H9 (cell line): Measurements from ENCODE around the gene VAPA. TPM values are rescaled to one million over a fixed set of nuclear protein-coding genes. Genes with fewer than 3 reads are reported as not detected.

Source experiments
- DNase-seq: peaks from one replicate; pipeline ENCODE4 v3.0.0-alpha.2; 2017
- H2AFZ ChIP-seq: one replicate; pipeline ENCODE4 v1.6.1; 2013; ENCODE audit warnings: mild to moderate bottlenecking, low read length, control low read depth, moderate library complexity
- H2AK5ac ChIP-seq: 2 replicates; pipeline ENCODE4 v1.6.1; 2013; ENCODE audit warnings: low read length, control low read depth, mixed read lengths; ENCODE audit not compliant: insufficient read length
- H2BK120ac ChIP-seq: one replicate; pipeline ENCODE4 v1.6.1; 2013; ENCODE audit warnings: low read depth, mild to moderate bottlenecking, low read length, control low read depth, inconsistent platforms; ENCODE audit not compliant: poor library complexity, severe bottlenecking
- H2BK12ac ChIP-seq: 2 replicates; pipeline ENCODE4 v1.6.1; 2013; ENCODE audit warnings: low read length, control low read depth, mixed read lengths, low read depth; ENCODE audit not compliant: insufficient read length
- H2BK15ac ChIP-seq: 2 replicates; pipeline ENCODE4 v1.6.1; 2013; ENCODE audit warnings: low read depth, low read length, control low read depth
- H2BK20ac ChIP-seq: one replicate; pipeline ENCODE4 v1.6.1; 2013; ENCODE audit warnings: low read depth, mild to moderate bottlenecking, low read length, control low read depth, inconsistent platforms; ENCODE audit not compliant: poor library complexity, severe bottlenecking
- H2BK5ac ChIP-seq: 2 replicates; pipeline ENCODE4 v1.6.1; 2013; ENCODE audit warnings: low read length, control low read depth, mixed read lengths; ENCODE audit not compliant: insufficient read length
- H3K14ac ChIP-seq: 2 replicates; pipeline ENCODE4 v1.6.1; 2013; ENCODE audit warnings: low read length, control low read depth; ENCODE audit not compliant: insufficient read depth
- H3K18ac ChIP-seq: 2 replicates; pipeline ENCODE4 v1.6.1; 2013; ENCODE audit warnings: low read depth, mild to moderate bottlenecking, mixed read lengths, low read length, control low read depth; ENCODE audit not compliant: insufficient read length
- H3K23ac ChIP-seq: 2 replicates; pipeline ENCODE4 v1.6.1; 2013; ENCODE audit warnings: low read length, control low read depth, mixed read lengths, low read depth; ENCODE audit not compliant: insufficient read length
- H3K23me2 ChIP-seq: 2 replicates; pipeline ENCODE4 v1.6.1; 2013; ENCODE audit warnings: low read depth, mild to moderate bottlenecking, mixed read lengths, low read length, control low read depth; ENCODE audit not compliant: insufficient read length, poor library complexity, severe bottlenecking
- H3K27ac ChIP-seq: 2 replicates; pipeline ENCODE4 v1.5.1; 2013; ENCODE audit warnings: low read length, control low read depth, mixed read lengths, low read depth; ENCODE audit not compliant: insufficient read length
- H3K27me3 ChIP-seq: 2 replicates; pipeline ENCODE4 v1.6.1; 2013; ENCODE audit warnings: low read length, control low read depth, inconsistent platforms; ENCODE audit not compliant: insufficient read depth
- H3K4ac ChIP-seq: 2 replicates; pipeline ENCODE4 v1.6.1; 2013; ENCODE audit warnings: low read depth, mild to moderate bottlenecking, control low read depth, inconsistent platforms, low read length, moderate library complexity
- H3K4me1 ChIP-seq: 2 replicates; pipeline ENCODE4 v1.6.1; 2013; ENCODE audit warnings: low read length, control low read depth, inconsistent platforms; ENCODE audit not compliant: insufficient read depth
- H3K4me2 ChIP-seq: 2 replicates; pipeline ENCODE4 v1.6.1; 2013; ENCODE audit warnings: low read length, control low read depth, mixed read lengths; ENCODE audit not compliant: insufficient read length, insufficient read depth
- H3K56ac ChIP-seq: 2 replicates; pipeline ENCODE4 v1.6.1; 2013; ENCODE audit warnings: low read depth, mild to moderate bottlenecking, mixed read lengths, low read length, control low read depth; ENCODE audit not compliant: insufficient read length
- H3K79me1 ChIP-seq: 2 replicates; pipeline ENCODE4 v1.6.1; 2013; ENCODE audit warnings: low read depth, mild to moderate bottlenecking, moderate library complexity, low read length, control low read depth, inconsistent platforms; ENCODE audit not compliant: insufficient read depth, poor library complexity, severe bottlenecking
- H3K79me2 ChIP-seq: 2 replicates; pipeline ENCODE4 v1.6.1; 2013; ENCODE audit warnings: low read length, control low read depth, inconsistent platforms; ENCODE audit not compliant: insufficient read depth
- H3K9ac ChIP-seq: 2 replicates; pipeline ENCODE4 v1.6.1; 2013; ENCODE audit warnings: low read length, control low read depth, mixed read lengths; ENCODE audit not compliant: insufficient read length; ENCODE audit errors: extremely low read depth
- H3K9me3 ChIP-seq: one replicate; pipeline ENCODE4 v1.6.1; 2013; ENCODE audit warnings: low read depth, low read length, inconsistent platforms; ENCODE audit not compliant: control insufficient read depth
- H3T11ph ChIP-seq: one replicate; pipeline ENCODE4 v1.6.1; 2013; ENCODE audit warnings: mild to moderate bottlenecking, low read length, control low read depth, inconsistent platforms
- H4K20me1 ChIP-seq: one replicate; pipeline ENCODE4 v1.6.1; 2013; ENCODE audit not compliant: control insufficient read depth, insufficient read length, insufficient read depth
- H4K5ac ChIP-seq: 2 replicates; pipeline ENCODE4 v1.6.1; 2013; ENCODE audit warnings: low read depth, mild to moderate bottlenecking, mixed read lengths, low read length, control low read depth; ENCODE audit not compliant: insufficient read length
- H4K8ac ChIP-seq: replicated peaks from 2 replicates; pipeline ENCODE4 v1.6.1; 2013; ENCODE audit warnings: low read length, control low read depth, mixed read lengths, low read depth; ENCODE audit not compliant: insufficient read length
- H4K91ac ChIP-seq: 2 replicates; pipeline ENCODE4 v1.6.1; 2013; ENCODE audit warnings: low read depth, mild to moderate bottlenecking, moderate library complexity, mixed read lengths, low read length, control low read depth; ENCODE audit not compliant: insufficient read length
- H3K27ac Mint-ChIP-seq, 3 experiments: 2 replicates in 2 of 3; 3 replicates in 1 of 3; pipeline ENCODE4 v1.8.0; 2020 to 2021; ENCODE audit warnings: mixed read lengths in 3 of 3, mild to moderate bottlenecking in 1 of 3, moderate library complexity in 1 of 3
- H3K27me3 Mint-ChIP-seq: 2 replicates; pipeline ENCODE4 v1.8.0; 2021; ENCODE audit warnings: low read depth, mild to moderate bottlenecking, moderate library complexity, mixed read lengths
- H3K36me3 Mint-ChIP-seq, 3 experiments: 2 replicates in 2 of 3; 3 replicates in 1 of 3; pipeline ENCODE4 v1.8.0; 2020 to 2021; ENCODE audit warnings: low read depth in 3 of 3, mixed read lengths in 3 of 3; ENCODE audit not compliant: insufficient read depth in 1 of 3
- H3K4me1 Mint-ChIP-seq, 2 experiments: 2 replicates each; pipeline ENCODE4 v1.8.0; 2020; ENCODE audit warnings: mixed read lengths in 2 of 2
- H3K4me3 Mint-ChIP-seq, 2 experiments: 2 replicates in 1 of 2; 3 replicates in 1 of 2; pipeline ENCODE4 v1.8.0; 2020 to 2021; ENCODE audit warnings: mild to moderate bottlenecking in 2 of 2, mixed read lengths in 2 of 2, moderate library complexity in 1 of 2
- H3K9me3 Mint-ChIP-seq, 2 experiments: 2 replicates in 1 of 2; 3 replicates in 1 of 2; pipeline ENCODE4 v1.8.0; 2020; ENCODE audit warnings: mild to moderate bottlenecking in 2 of 2, mixed read lengths in 2 of 2, moderate library complexity in 1 of 2
- CTCF ChIP-seq: fragments of 200-600 bp; sonication (generic); conservative IDR thresholded peaks from 3 replicates; pipeline ENCODE4 v1.8.0; 2021; ENCODE audit warnings: antibody characterized with exemption, mild to moderate bottlenecking
- WGBS: extraction: QIAGEN DNeasy Blood & Tissue Kit; methylation state at CpG from one replicate; pipeline ENCODE4 v1.1.7; 2013; ENCODE audit warnings: missing lambda C conversion rate, low lambda C conversion rate, mixed read lengths; ENCODE audit not compliant: insufficient read length; ENCODE audit errors: extremely low coverage; 5-methylcytosine and 5-hydroxymethylcytosine counted together
- total RNA-seq: library from RNA; stranded (reverse); gene quantifications from 2 replicates; pipeline ENCODE4 v1.2.1, GENCODE V29; 2021

The VAPA gene
- total RNA-seq, 1 experiment from 2014 or later = 141 TPM

- DNase-seq = no peak
- Histone ChIP-seq H2BK12ac (no peak overlapping the region), H3K9ac (no peak overlapping the region), H4K8ac (no peak overlapping the region), H3T11ph (no peak overlapping the region), H3K27ac (no peak overlapping the region), H3K18ac (no peak overlapping the region), H2BK5ac (no peak overlapping the region), H3K79me2 (no peaks in the 10 kb centered on the region), H3K4ac (no peak overlapping the region), H3K9me3 (no peaks in the 10 kb centered on the region), H4K5ac (no peak overlapping the region), H3K56ac (no peak overlapping the region), H4K91ac (no peak overlapping the region), H3K79me1 (no peaks in the 10 kb centered on the region), H3K14ac (no peak overlapping the region), H2BK120ac (no peak overlapping the region), H3K23ac (no peak overlapping the region), H3K4me1 (peaks cover 10% of the 10 kb centered on the region; the same call in 1 of the 2 replicates), H3K4me2 (no peak overlapping the region), H2BK20ac (no peak overlapping the region), H4K20me1 (no peaks in the 10 kb centered on the region), H2AFZ (no peak overlapping the region), H2BK15ac (no peak overlapping the region), H2AK5ac (no peak overlapping the region), H3K27me3 (no peaks in the 10 kb centered on the region), H3K23me2 (no peaks in the 10 kb centered on the region)
- Mint-ChIP-seq H3K4me1 (peaks cover 31 to 33% of the 10 kb centered on the region in 2 experiments), H3K36me3 (peaks cover 11 to 24% (median 12%) of the 10 kb centered on the region in 3 experiments), H3K27ac (no peak overlapping the region), H3K27me3 (peaks cover 2% of the 10 kb centered on the region; the same call in 1 of the 2 replicates), H3K4me3 (no peak overlapping the region), H3K9me3 (peaks cover 22 to 24% of the 10 kb centered on the region in 2 experiments)
- WGBS = no CpG with 5 or more reads among the region's 4 CpGs
- TF ChIP-seq CTCF = no peak
Observed at GRCh38 chr18:9867071-9867594, 46.7 kb upstream of the VAPA start.
